GM19452 (cell line): ENCODE results near the gene RDH11.
"Not testable (repeated sequence)": the region's sequence is repeated elsewhere in the genome, so short reads cannot be mapped to it uniquely, and the experiment has no call there.

Experiments
- ATAC-seq: cut with Tn5 transposase; IDR thresholded peaks from one replicate; pipeline ENCODE4 v1.9.1; 2021; ENCODE audit not compliant: unreplicated experiment

Gene RDH11

GRCh38 chr14:67704484-67705089 lies 9.0 kb upstream of the RDH11 start:
- no peak for ATAC-seq

- no peak for ATAC-seq
Measured at GRCh38 chr14:67703997-67704396, 8.4 kb upstream of the RDH11 start.

- ATAC-seq: not testable (repeated sequence)
Measured at GRCh38 chr14:67701492-67701891, 5.9 kb upstream of the RDH11 start, which contains the start of gene RDH12. TSS of gene RDH12 (plus strand) at chr14:67701886. CDS start at chr14:67722643, 20,757 bp downstream.

- ATAC-seq: no peak
Measured at GRCh38 chr14:67698179-67698578, 2.6 kb upstream of the RDH11 start.

GRCh38 chr14:67697006-67697405 lies 1.4 kb upstream of the RDH11 start:
- ATAC-seq: no peak

- peak; percentile 82 for ATAC-seq
Measured at GRCh38 chr14:67694791-67695393, 672 bp downstream of the RDH11 start.

- ATAC-seq: no peak
Measured at GRCh38 chr14:67690011-67690410, 5.6 kb downstream of the RDH11 start.

GRCh38 chr14:67683842-67684241 lies 11.7 kb downstream of the RDH11 start:
- ATAC-seq: no peak

GRCh38 chr14:67680941-67681340 lies 14.6 kb downstream of the RDH11 start:
- no peak for ATAC-seq

GRCh38 chr14:67680121-67680602 lies 15.4 kb downstream of the RDH11 start:
- ATAC-seq: peak; percentile 83

GRCh38 chr14:67679006-67679405 lies 16.6 kb downstream of the RDH11 start:
- no peak for ATAC-seq

- ATAC-seq: no peak
Measured at GRCh38 chr14:67675219-67675582, 20.4 kb downstream of the RDH11 start.

GRCh38 chr14:67674480-67675218 lies 20.9 kb downstream of the RDH11 start, which contains the start of gene VTI1B:
TSS of gene VTI1B (minus strand) at chr14:67674632. CDS start at chr14:67674489, 143 bp downstream.
- peak; percentile 95 for ATAC-seq

- peak; percentile 38 for ATAC-seq
Measured at GRCh38 chr14:67674139-67674479, 21.5 kb downstream of the RDH11 start.

GRCh38 chr14:67673451-67673850 lies 22.1 kb downstream of the RDH11 start:
- no peak for ATAC-seq

GRCh38 chr14:67668559-67668958 lies 27.0 kb downstream of the RDH11 start:
- no peak for ATAC-seq

GRCh38 chr14:67666750-67667449 lies 28.7 kb downstream of the RDH11 start:
- peak; percentile 65 for ATAC-seq

GRCh38 chr14:67665868-67666267 lies 29.7 kb downstream of the RDH11 start:
- ATAC-seq: no peak

GRCh38 chr14:67663633-67664032 lies 31.9 kb downstream of the RDH11 start:
- no peak for ATAC-seq

GRCh38 chr14:67653651-67654280 lies 41.8 kb downstream of the RDH11 start:
- no peak for ATAC-seq

- no peak for ATAC-seq
Measured at GRCh38 chr14:67652189-67652588, 43.4 kb downstream of the RDH11 start.
